ENCODE results near the gene CLNK. TPM values are rescaled to one million over a fixed set of nuclear protein-coding genes. Genes with fewer than 3 reads are reported as not detected.

Gene CLNK
- total RNA-seq, 2 donors from 2014 or later = not detected

- Mint-ChIP-seq H3K4me3 (no peak overlapping the region), H3K27me3 (no peaks in the 10 kb centered on the region), H3K4me1 (no peaks in the 10 kb centered on the region), H3K9me3 (no peaks in the 10 kb centered on the region), H3K27ac (no peak overlapping the region), H3K36me3 (ENCODE audit: low read depth) (no peaks in the 10 kb centered on the region)
- no peak for ATAC-seq (replicated peaks)
Observed at GRCh38 chr4:10690185-10690907, 5.8 kb upstream of the CLNK start.

GRCh38 chr4:10688846-10689245 lies 4.3 kb upstream of the CLNK start:
- no peak overlapping the region for H3K27ac Mint-ChIP-seq
- H3K4me1 Mint-ChIP-seq = no peaks in the 10 kb centered on the region
- H3K9me3 Mint-ChIP-seq = no peaks in the 10 kb centered on the region
- H3K4me3 Mint-ChIP-seq = no peak overlapping the region
- H3K36me3 Mint-ChIP-seq (ENCODE audit: low read depth) = no peaks in the 10 kb centered on the region
- no peaks in the 10 kb centered on the region for H3K27me3 Mint-ChIP-seq
- ATAC-seq (replicated peaks) = no peak

GRCh38 chr4:10688022-10688421 lies 3.5 kb upstream of the CLNK start:
- H3K36me3 Mint-ChIP-seq (ENCODE audit: low read depth) = no peaks in the 10 kb centered on the region
- no peaks in the 10 kb centered on the region for H3K27me3 Mint-ChIP-seq
- no peaks in the 10 kb centered on the region for H3K9me3 Mint-ChIP-seq
- ATAC-seq (replicated peaks) = no peak
- no peak overlapping the region for H3K4me3 Mint-ChIP-seq
- H3K4me1 Mint-ChIP-seq = no peaks in the 10 kb centered on the region
- H3K27ac Mint-ChIP-seq = no peak overlapping the region

GRCh38 chr4:10687526-10687925 lies 3.0 kb upstream of the CLNK start:
- ATAC-seq (replicated peaks) = no peak
- Mint-ChIP-seq H3K27me3 (no peaks in the 10 kb centered on the region), H3K4me3 (no peak overlapping the region), H3K4me1 (no peaks in the 10 kb centered on the region), H3K27ac (no peak overlapping the region), H3K36me3 (ENCODE audit: low read depth) (no peaks in the 10 kb centered on the region), H3K9me3 (no peaks in the 10 kb centered on the region)

GRCh38 chr4:10682397-10682796 lies 2.2 kb downstream of the CLNK start:
- H3K36me3 Mint-ChIP-seq (ENCODE audit: low read depth) = no peaks in the 10 kb centered on the region
- H3K9me3 Mint-ChIP-seq = no peaks in the 10 kb centered on the region
- no peak overlapping the region for H3K4me3 Mint-ChIP-seq
- no peaks in the 10 kb centered on the region for H3K4me1 Mint-ChIP-seq
- H3K27me3 Mint-ChIP-seq = no peaks in the 10 kb centered on the region
- no peak overlapping the region for H3K27ac Mint-ChIP-seq
- ATAC-seq (replicated peaks) = no peak

GRCh38 chr4:10677796-10678497 lies 6.6 kb downstream of the CLNK start:
- H3K4me1 Mint-ChIP-seq = no peaks in the 10 kb centered on the region
- H3K36me3 Mint-ChIP-seq (ENCODE audit: low read depth) = no peaks in the 10 kb centered on the region
- H3K27ac Mint-ChIP-seq = no peak overlapping the region
- H3K27me3 Mint-ChIP-seq = no peaks in the 10 kb centered on the region
- ATAC-seq (replicated peaks) = no peak
- no peaks in the 10 kb centered on the region for H3K9me3 Mint-ChIP-seq
- no peak overlapping the region for H3K4me3 Mint-ChIP-seq

- no peaks in the 10 kb centered on the region for H3K36me3 Mint-ChIP-seq (ENCODE audit: low read depth)
- no peaks in the 10 kb centered on the region for H3K4me1 Mint-ChIP-seq
- H3K9me3 Mint-ChIP-seq = no peaks in the 10 kb centered on the region
- H3K27ac Mint-ChIP-seq = no peak overlapping the region
- peak; percentile 19 for ATAC-seq (replicated peaks)
- H3K4me3 Mint-ChIP-seq = no peak overlapping the region
- H3K27me3 Mint-ChIP-seq = no peaks in the 10 kb centered on the region
Observed at GRCh38 chr4:10673817-10674369, 10.7 kb downstream of the CLNK start.

- Mint-ChIP-seq H3K36me3 (ENCODE audit: low read depth) (no peaks in the 10 kb centered on the region), H3K27me3 (no peaks in the 10 kb centered on the region), H3K27ac (no peak overlapping the region), H3K4me3 (no peak overlapping the region), H3K9me3 (no peaks in the 10 kb centered on the region), H3K4me1 (no peaks in the 10 kb centered on the region)
- no peak for ATAC-seq (replicated peaks)
Observed at GRCh38 chr4:10672379-10672778, 12.2 kb downstream of the CLNK start.

GRCh38 chr4:10671799-10672198 lies 12.8 kb downstream of the CLNK start:
- no peaks in the 10 kb centered on the region for H3K27me3 Mint-ChIP-seq
- H3K27ac Mint-ChIP-seq = no peak overlapping the region
- no peaks in the 10 kb centered on the region for H3K9me3 Mint-ChIP-seq
- no peak for ATAC-seq (replicated peaks)
- no peak overlapping the region for H3K4me3 Mint-ChIP-seq
- H3K36me3 Mint-ChIP-seq (ENCODE audit: low read depth) = no peaks in the 10 kb centered on the region
- H3K4me1 Mint-ChIP-seq = no peaks in the 10 kb centered on the region

- ATAC-seq (replicated peaks) = peak; percentile 83
- Mint-ChIP-seq H3K9me3 (no peaks in the 10 kb centered on the region), H3K36me3 (ENCODE audit: low read depth) (no peaks in the 10 kb centered on the region), H3K27ac (no peak overlapping the region), H3K4me1 (no peaks in the 10 kb centered on the region), H3K27me3 (no peaks in the 10 kb centered on the region), H3K4me3 (no peak overlapping the region)
Observed at GRCh38 chr4:10671366-10671765, 13.2 kb downstream of the CLNK start.

GRCh38 chr4:10670321-10670720 lies 14.2 kb downstream of the CLNK start:
- no peak overlapping the region for H3K27ac Mint-ChIP-seq
- no peaks in the 10 kb centered on the region for H3K9me3 Mint-ChIP-seq
- no peaks in the 10 kb centered on the region for H3K36me3 Mint-ChIP-seq (ENCODE audit: low read depth)
- no peaks in the 10 kb centered on the region for H3K4me1 Mint-ChIP-seq
- no peak for ATAC-seq (replicated peaks)
- H3K27me3 Mint-ChIP-seq = no peaks in the 10 kb centered on the region
- H3K4me3 Mint-ChIP-seq = no peak overlapping the region

GRCh38 chr4:10667701-10668326 lies 16.8 kb downstream of the CLNK start:
- no peak for ATAC-seq (replicated peaks)
- no peak overlapping the region for H3K27ac Mint-ChIP-seq
- no peaks in the 10 kb centered on the region for H3K36me3 Mint-ChIP-seq (ENCODE audit: low read depth)
- no peaks in the 10 kb centered on the region for H3K27me3 Mint-ChIP-seq
- H3K9me3 Mint-ChIP-seq = no peaks in the 10 kb centered on the region
- H3K4me1 Mint-ChIP-seq = no peaks in the 10 kb centered on the region
- H3K4me3 Mint-ChIP-seq = no peak overlapping the region

- Mint-ChIP-seq H3K9me3 (no peaks in the 10 kb centered on the region), H3K36me3 (ENCODE audit: low read depth) (no peaks in the 10 kb centered on the region), H3K27ac (no peak overlapping the region), H3K4me1 (no peaks in the 10 kb centered on the region), H3K4me3 (no peak overlapping the region), H3K27me3 (no peaks in the 10 kb centered on the region)
- no peak for ATAC-seq (replicated peaks)
Observed at GRCh38 chr4:10666616-10667015, 18.0 kb downstream of the CLNK start.

- Mint-ChIP-seq H3K36me3 (ENCODE audit: low read depth) (no peaks in the 10 kb centered on the region), H3K27ac (no peak overlapping the region), H3K9me3 (no peaks in the 10 kb centered on the region), H3K27me3 (no peaks in the 10 kb centered on the region), H3K4me1 (no peaks in the 10 kb centered on the region), H3K4me3 (no peak overlapping the region)
- ATAC-seq (replicated peaks) = no peak
Observed at GRCh38 chr4:10664408-10664807, 20.2 kb downstream of the CLNK start.

GRCh38 chr4:10662937-10663336 lies 21.6 kb downstream of the CLNK start:
- Mint-ChIP-seq H3K9me3 (no peaks in the 10 kb centered on the region), H3K4me3 (no peak overlapping the region), H3K4me1 (no peaks in the 10 kb centered on the region), H3K36me3 (ENCODE audit: low read depth) (no peaks in the 10 kb centered on the region), H3K27me3 (no peaks in the 10 kb centered on the region), H3K27ac (no peak overlapping the region)
- ATAC-seq (replicated peaks) = no peak
